Ascending aorta (tissue), 2 donors: ENCODE measurements around the gene DDIT4L. TPM values are rescaled to one million over a fixed set of nuclear protein-coding genes. Genes with fewer than 3 reads are reported as not detected.

ENCODE experiments used
- DNase-seq, 2 donors: peaks; one replicate each; pipeline ENCODE4 v3.0.0-alpha.2; 2019; ENCODE audit warnings: low spot score in 2 of 2
- H3K27ac ChIP-seq, 2 donors: fragments of 200-600 bp; sonication (generic); one replicate each; pipeline ENCODE4 v1.5.1; 2016 to 2017; ENCODE audit warnings: mild to moderate bottlenecking in 1 of 2
- H3K27me3 ChIP-seq: fragments of 200-600 bp; sonication (generic); one replicate; pipeline ENCODE4 v1.5.1; 2017
- H3K36me3 ChIP-seq, 2 donors: fragments of 200-600 bp; sonication (generic); one replicate each; pipeline ENCODE4 v1.5.1; 2016
- H3K4me1 ChIP-seq, 2 donors: fragments of 200-600 bp; sonication (generic); one replicate each; pipeline ENCODE4 v1.5.1; 2016 to 2017; ENCODE audit warnings: mild to moderate bottlenecking in 1 of 2
- H3K4me3 ChIP-seq, 2 donors: fragments of 200-600 bp; sonication (generic); one replicate each; pipeline ENCODE4 v1.5.1; 2016 to 2017; ENCODE audit warnings: mild to moderate bottlenecking in 1 of 2
- H3K9me3 ChIP-seq, 2 donors: fragments of 200-600 bp; sonication (generic); one replicate each; pipeline ENCODE4 v1.5.1; 2016
- CTCF ChIP-seq, 3 experiments: fragments of 200-600 bp in 2 of 3; fragments of 450-650 bp in 1 of 3; sonication (generic) in 2 of 3; IDR thresholded peaks; one replicate each; pipeline ENCODE4 v1.5.1; 2016 to 2019; ENCODE audit warnings: antibody characterized with exemption in 3 of 3, mild to moderate bottlenecking in 1 of 3, moderate library complexity in 1 of 3
- intact Hi-C: fragments of 100-400 bp; cut with DNase I; formaldehyde crosslinking; loops from one replicate; pipeline ENCODE4 v1.15.1; 2023
- total RNA-seq: library from RNA; depleted of rRNA; stranded (reverse); fragments of >200 nt; gene quantifications from one replicate; pipeline ENCODE4 v1.1.0, GENCODE V29; 2016

Gene DDIT4L
- total RNA-seq = 4.8 TPM

- TF ChIP-seq CTCF (IDR thresholded peaks at IDR 0.05) = no peak
- intact Hi-C loops = loop anchor here (5.0 kb wide), 1 partner anchor 83 kb away; no protein-coding TSS in a partner anchor
- no peaks in the 10 kb centered on the region for H3K9me3 ChIP-seq
- peak in 1 of 2 donors; percentile 65 for DNase-seq
- H3K4me3 ChIP-seq = peak within 1 kb of the TSS; percentile 71 to 86
- no peaks in the 10 kb centered on the region for H3K27me3 ChIP-seq
- no peaks in the 10 kb centered on the region for H3K36me3 ChIP-seq
- H3K4me1 ChIP-seq = peaks cover 0 to 5% of the 10 kb centered on the region in 2 donors
- peak within 1 kb of the TSS; percentile 19 to 29 for H3K27ac ChIP-seq
Measured at GRCh38 chr4:100189820-100190642, at the start of gene DDIT4L. DDIT4L (minus strand) TSS chr4:100190468; CDS start chr4:100189983, 485 bp downstream.

GRCh38 chr4:100240008-100240407 lies 49.7 kb upstream of the DDIT4L start:
- DNase-seq = no peak
- Histone ChIP-seq H3K36me3 (no peaks in the 10 kb centered on the region), H3K27ac (no peak overlapping the region), H3K27me3 (no peaks in the 10 kb centered on the region), H3K4me3 (no peak overlapping the region), H3K4me1 (no peaks in the 10 kb centered on the region), H3K9me3 (no peaks in the 10 kb centered on the region)
- TF ChIP-seq CTCF (IDR thresholded peaks at IDR 0.05) = no peak
- intact Hi-C loops = no loop called here

DNA sequence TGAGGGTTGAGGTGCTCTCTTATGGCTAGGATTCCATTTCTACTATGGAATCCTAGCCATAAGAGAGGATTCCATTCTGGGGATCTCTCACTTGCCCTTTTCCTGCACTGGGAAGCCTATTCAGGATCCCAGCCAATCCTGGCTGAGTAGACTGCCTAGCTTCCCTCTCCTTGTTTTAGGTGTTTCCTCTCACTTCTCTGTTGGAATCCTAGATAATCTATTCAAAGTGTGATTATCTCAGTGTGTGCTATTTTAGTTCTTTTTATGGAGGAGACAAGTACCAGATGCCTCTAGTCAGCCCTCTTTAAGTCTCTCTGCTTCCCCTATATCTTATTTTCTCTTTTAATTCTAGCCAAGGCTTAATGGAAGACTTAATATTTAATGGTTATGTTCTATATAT lies 34.5 kb upstream of the DDIT4L start:
- intact Hi-C loops = no loop called here
- Histone ChIP-seq H3K9me3 (peaks cover 6 to 42% of the 10 kb centered on the region in 2 donors), H3K4me1 (no peaks in the 10 kb centered on the region), H3K27ac (no peak overlapping the region), H3K36me3 (no peaks in the 10 kb centered on the region), H3K4me3 (no peak overlapping the region), H3K27me3 (no peaks in the 10 kb centered on the region)
- TF ChIP-seq CTCF (IDR thresholded peaks at IDR 0.05) = no peak
- DNase-seq = no peak

DNA sequence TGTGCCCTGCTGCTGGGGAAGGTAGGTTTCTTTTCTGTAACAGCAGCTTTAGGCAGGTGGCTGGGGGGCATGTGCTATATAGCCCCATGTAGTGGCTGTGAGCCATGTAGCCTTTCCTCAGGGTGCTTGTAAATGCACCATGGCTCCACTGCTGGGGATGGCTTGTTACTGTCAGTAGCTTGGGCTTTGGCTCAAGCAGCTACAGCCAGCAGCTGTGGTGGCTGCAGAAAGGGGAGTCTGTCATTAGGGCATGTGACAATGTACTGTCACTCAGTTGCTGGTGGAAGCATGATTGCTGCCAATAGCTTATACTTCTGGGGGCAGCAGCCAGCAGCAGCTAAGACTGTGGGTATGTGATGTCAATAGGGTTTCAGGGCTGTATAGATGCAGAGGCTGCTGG lies 33.9 kb upstream of the DDIT4L start:
- DNase-seq = no peak
- Histone ChIP-seq H3K9me3 (peaks cover 6 to 37% of the 10 kb centered on the region in 2 donors), H3K27ac (no peak overlapping the region), H3K4me3 (no peak overlapping the region), H3K4me1 (no peaks in the 10 kb centered on the region), H3K36me3 (no peaks in the 10 kb centered on the region), H3K27me3 (no peaks in the 10 kb centered on the region)
- no peak for TF ChIP-seq CTCF (IDR thresholded peaks at IDR 0.05)
- intact Hi-C loops = no loop called here

DNA sequence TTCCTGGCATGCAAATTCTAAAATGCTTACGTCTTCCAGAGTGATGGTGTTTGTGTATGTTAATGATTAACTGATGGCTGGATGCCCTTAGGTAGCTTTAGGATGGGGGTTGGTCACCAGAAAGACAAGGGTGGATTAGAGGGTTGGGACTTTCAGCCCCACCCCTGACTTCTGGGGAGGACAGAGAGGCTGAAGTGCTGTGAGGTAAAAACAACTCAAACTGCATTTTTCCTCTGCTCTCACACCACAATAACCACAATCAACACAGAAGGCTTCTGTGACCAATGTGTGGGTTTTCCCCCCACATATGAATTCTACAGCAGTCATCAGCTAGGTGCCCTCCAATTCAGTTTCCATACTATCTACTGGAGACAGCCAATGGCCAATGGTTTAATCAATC lies 18.7 kb upstream of the DDIT4L start:
- Histone ChIP-seq H3K27me3 (no peaks in the 10 kb centered on the region), H3K36me3 (no peaks in the 10 kb centered on the region), H3K4me3 (no peak overlapping the region), H3K27ac (no peak overlapping the region), H3K9me3 (no peaks in the 10 kb centered on the region), H3K4me1 (no peaks in the 10 kb centered on the region)
- intact Hi-C loops = no loop called here
- DNase-seq = no peak
- no peak for TF ChIP-seq CTCF (IDR thresholded peaks at IDR 0.05)
